Adipose tissue (tissue), 3 donors: ENCODE measurements around the gene GYS2. TPM values are rescaled to one million over a fixed set of nuclear protein-coding genes. Genes with fewer than 3 reads are reported as not detected.
"Not testable (repeated sequence)": the region's sequence is repeated elsewhere in the genome, so short reads cannot be mapped to it uniquely, and the experiment has no call there.

ENCODE experiments used
- H3K27ac ChIP-seq: one replicate; pipeline ENCODE4 v1.5.1; 2013; ENCODE audit warnings: low read depth, low read length
- WGBS, 3 donors: extraction: QIAGEN DNeasy Blood & Tissue Kit; methylation state at CpG; one replicate each; pipeline ENCODE4 v1.1.7; 2013; 5-methylcytosine and 5-hydroxymethylcytosine counted together
- polyA plus RNA-seq, 3 donors: library from polyadenylated mRNA; stranded (reverse); fragments of 200-250 nt; gene quantifications; one replicate each; pipeline ENCODE4 v1.2.3, GENCODE V29; 2013
- donor health status: healthy with polysubstance abuse.
- donor health status: Bipolar disorder and iron deficiency.
- donor health status: healthy.

The GYS2 gene
- polyA plus RNA-seq, result 1 to 10 TPM in 1 of 3 donors, under 1 TPM in 2; 0.05 to 1.1 (median 0.56) TPM

DNA sequence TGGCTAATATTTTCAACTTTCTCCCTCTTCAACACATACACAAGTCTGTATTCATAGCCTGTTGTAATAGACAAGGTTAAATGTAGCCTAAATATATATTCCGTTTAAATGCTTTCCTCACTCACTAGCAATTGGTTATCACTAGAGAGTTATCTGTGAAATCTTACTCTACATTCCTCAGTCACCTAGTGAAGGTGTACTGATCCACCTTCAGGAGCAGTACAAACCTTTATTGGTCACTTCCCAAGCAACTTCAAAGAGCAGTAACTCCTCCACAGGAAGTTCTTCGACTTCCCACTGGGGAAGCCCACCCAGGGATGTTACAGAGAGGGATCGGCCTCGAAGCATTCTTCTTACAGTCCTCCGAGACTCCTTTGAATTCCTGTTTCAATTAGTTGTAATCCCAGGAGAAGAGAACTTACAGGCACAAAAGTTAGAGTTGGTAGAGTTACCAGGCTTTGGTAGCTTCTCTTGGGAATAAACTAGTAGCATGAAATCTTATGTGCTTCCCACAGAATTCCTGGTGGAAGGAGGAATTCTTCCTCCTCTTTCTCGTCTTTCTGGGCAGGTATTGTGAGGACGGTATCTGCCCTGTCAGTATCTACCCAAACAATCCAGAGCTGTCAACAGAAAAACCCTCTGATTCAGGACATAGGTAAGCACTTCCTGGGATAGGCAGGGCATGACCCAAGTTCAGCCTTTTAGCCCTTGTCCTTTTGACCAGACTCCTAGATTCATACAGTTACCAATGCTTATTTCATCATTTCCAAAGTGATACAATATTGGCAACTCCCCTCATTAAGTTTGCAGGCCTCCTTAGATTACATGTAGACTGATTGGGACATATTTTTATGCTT lies at the start of gene GYS2:
TSS of gene GYS2 (minus strand) at position 603 of the 857 bp plus-strand sequence. CDS start at position 348, 255 bp downstream.
- no peak within 1 kb of the TSS for H3K27ac ChIP-seq
- 65 to 71% (median 68%) methylated on average over 7 of the region's 7 CpGs for WGBS, 3 donors

DNA sequence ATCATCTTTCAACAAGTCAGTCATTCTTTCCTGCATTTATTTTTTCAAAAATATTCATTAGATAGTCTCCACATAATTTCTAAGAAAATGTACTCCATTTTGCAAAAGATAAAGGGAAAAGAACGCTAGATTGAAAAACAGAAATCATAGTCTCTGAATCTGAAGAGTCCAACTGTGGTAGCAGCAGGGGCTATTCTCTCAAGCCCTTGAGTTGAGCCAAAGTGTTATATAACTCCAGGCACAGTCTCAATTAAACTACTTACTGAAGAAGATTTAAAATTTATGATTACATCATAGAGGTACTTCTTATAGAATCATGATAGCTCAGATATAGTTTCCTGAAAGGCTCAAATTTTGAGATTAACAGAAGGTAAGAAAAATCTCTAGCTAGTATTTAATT lies 47.2 kb upstream of the GYS2 start:
- 90 to 93% (median 92%) methylated on average over 1 of the region's 1 CpG for WGBS, 3 donors
- no peak overlapping the region for H3K27ac ChIP-seq

DNA sequence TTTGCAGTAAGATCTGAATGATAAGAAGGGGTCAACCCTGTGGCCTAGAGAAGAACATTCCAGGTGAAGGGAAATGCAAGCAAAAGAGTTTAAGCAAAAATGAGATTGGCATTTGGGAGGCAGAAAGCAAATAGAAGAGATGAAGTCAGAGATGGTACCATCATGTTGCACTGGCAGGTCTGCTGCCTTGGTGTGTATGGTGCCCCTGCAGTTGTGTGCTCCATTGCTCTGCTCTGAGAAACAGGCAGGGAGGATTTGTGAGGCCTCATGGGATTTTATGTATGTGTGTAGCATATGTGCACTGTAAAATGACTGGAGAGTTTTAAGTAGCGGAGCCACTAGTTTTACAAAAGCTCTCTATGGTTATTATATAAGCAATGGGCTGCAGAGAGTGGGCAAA lies 46.4 kb upstream of the GYS2 start:
- no peak overlapping the region for H3K27ac ChIP-seq
- 93 to 97% (median 93%) methylated on average over 1 of the region's 1 CpG for WGBS, 3 donors

DNA sequence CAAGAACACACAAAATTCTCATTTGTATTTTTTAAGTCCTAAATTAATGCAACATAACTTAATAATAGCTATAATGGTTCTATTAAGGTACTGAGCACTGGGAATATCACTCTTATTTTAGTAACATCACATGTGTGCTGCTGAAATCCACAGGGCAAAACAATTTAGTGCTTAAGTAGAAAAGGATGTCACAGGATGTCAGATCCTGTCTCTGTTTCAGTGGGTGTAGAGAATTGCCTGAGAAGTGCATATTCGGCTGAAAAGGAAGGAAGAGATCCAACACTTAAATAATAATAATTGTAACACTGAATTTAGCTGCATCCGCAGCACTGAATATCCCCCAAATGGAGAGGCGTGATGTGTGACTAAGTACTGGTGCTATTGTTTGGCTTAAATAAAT lies 44.4 kb upstream of the GYS2 start:
- WGBS, 3 donors, result 54 to 58% (median 55%) methylated on average over 3 of the region's 3 CpGs
- H3K27ac ChIP-seq, result no peak overlapping the region

DNA sequence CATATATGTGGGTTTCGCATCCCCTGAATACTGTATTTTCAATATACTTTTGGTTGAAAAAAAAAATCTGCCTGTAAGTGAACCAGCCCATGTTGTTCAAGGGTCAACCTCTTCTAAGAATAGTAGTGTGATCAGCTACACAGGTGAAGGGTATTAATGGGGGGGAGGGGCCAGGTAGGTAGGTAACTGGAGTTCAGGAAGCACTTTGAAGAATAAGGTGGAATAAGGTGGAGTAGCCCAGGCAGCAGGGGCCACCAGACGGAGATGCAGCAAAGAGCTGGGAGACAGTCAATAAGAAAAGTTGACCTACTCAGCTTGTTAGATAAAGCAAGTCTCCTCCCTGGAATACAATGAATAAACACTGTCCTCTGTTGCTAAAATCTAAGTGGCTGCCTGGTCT lies 43.7 kb upstream of the GYS2 start:
- no peak overlapping the region for H3K27ac ChIP-seq
- 93 to 97% (median 97%) methylated on average over 2 of the region's 2 CpGs for WGBS, 3 donors

DNA sequence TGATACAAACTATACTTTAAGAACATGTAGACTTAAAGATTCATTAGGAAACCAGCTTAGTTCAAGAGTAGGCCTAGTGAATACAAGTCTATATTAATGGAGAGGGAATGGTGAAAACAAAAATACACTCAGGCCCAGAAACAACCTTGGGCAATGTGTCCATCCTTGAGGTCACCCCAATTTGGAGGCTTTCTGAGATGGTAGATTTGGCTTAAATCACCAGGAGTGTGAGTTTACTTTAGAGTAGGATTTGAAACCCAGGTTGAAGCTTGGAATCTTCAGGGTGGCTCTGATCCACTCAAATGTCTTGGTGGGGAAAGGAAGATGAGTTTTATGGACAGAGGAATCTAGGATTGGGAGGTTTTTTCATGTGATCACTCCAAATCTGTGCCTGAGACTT lies 42.5 kb upstream of the GYS2 start:
- H3K27ac ChIP-seq, result no peak overlapping the region

DNA sequence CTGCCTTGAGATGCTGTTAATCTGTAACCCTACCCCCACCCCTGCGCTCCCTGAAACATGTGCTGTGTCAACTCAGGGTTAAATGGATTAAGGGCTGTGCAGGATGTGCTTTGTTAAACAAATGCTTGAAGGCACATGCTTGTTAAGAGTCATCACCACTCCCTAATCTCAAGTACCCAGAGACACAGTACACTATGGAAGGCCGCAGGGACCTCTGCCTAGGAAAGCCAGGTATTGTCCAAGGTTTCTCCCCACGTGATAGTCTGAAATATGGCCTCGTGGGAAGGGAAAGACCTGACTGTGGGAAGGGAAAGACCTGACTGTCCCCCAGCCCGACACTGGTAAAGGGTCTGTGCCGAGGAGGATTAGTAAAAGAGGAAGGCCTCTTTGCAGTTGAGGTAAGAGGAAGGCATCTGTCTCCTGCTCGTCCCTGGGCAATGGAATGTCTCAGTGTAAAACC lies 40.4 kb upstream of the GYS2 start:
- not testable (repeated sequence) for H3K27ac ChIP-seq
- WGBS, 3 donors, result 35 to 60% (median 46%) methylated on average over 7 of the region's 7 CpGs

DNA sequence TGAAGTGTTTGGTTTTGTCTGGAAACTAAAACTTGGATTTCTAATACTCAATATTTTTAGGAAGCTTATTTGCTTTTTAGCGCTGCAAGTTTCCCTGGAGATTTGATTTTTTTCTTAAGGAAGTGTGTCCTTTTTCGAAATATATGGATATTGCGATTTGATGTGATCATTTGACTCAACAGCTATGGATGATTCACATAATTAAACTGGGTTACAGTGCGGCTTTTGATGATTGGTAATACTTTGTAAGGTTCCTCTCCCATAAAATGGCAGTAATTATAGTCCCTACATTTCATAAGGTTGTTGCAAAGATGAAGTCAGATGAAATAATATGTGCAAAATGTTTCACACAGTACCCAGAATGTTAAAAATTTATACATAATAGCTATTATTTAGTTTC lies 39.9 kb upstream of the GYS2 start:
- no peak overlapping the region for H3K27ac ChIP-seq
- WGBS, 3 donors, result 71 to 91% (median 79%) methylated on average over 4 of the region's 4 CpGs

DNA sequence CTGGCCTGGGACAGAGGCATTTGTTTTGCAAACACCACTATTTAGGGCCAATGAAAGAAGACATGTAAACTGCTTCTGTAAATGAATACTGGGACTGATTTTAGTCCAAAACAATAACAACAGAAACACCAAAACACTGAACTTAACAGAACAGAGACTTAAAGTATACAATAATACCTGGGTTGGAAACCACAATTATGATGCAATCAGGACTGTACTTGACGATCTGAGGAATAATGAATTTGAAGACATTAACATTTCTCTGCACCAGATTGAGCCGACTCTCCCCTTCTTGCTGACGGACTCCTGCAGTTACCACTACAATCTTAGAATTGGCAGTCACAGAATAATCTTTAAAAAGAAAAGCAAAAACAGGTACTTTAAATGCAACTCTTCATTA lies 39.1 kb upstream of the GYS2 start:
- WGBS, 3 donors, result 73 to 77% (median 77%) methylated on average over 3 of the region's 3 CpGs
- no peak overlapping the region for H3K27ac ChIP-seq

DNA sequence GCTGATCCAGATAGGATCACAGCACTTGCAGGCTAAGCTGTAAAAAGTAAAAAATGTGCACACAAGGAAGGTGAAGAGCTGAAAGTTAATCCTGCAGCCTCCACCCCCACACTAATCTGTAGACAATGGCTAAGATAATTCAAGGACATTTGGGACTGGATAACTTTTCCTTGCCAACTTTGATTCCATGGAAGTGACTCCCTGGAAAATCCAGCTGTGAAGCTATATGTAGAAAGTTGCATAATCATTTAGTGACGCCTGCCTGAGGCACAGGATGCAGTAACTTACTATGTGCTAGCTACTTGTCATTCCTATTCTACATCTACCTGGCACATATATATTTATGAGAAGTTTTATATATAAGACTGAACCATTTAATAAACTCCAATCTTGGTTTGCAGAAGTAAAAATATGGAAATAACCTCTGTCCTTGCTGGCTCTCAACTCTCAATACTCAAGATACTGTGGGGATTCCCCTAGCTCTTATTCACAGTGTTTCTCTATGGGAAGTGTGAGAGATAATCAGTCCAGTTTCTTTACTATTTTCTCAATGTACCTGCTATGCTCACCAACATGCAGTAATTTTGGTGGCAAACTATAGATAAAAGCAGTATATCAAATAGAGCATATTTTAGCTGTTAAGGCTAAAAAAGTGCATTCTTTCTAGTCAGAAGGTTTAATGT lies 38.2 kb upstream of the GYS2 start:
- WGBS, 3 donors, result 31 to 34% (median 32%) methylated on average over 1 of the region's 1 CpG
- no peak overlapping the region for H3K27ac ChIP-seq

DNA sequence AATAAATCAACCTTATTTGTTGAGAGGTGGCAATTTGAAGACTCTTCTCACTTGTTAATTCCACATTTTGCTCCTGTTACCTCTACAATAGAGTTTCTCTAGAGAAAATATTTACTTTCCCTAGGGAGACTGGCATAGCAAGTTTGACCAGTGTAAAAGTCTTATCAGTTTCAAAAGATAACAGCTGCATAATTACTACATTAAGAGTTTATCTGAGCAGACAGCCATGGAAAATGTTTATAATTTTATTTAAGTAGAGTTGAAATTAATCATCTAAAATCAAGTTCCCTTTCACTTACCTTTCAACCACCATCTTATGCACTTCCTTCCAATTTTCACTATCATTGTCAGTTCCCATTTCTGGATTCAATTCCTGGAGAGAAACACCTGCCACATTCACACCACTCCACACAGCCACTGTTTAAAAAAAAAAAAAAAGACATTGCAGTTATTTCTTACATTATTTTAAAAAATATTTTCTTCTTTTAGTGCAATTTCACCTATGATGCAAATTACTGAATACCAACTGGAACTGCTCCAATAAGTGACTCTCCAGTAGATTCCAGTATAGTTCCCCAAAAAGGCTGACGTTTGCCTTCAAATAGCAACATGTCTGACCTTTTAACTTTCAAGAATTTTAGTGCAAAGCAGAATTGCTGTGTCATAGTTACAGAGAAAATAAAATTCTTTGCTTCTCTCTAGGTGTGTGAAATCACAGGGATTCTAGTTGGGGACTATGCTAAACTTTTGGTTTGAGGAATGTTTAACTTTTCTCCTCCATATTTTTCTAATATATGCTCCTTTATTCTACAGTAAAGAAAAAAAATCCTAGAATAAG lies 33.6 kb upstream of the GYS2 start:
- 29 to 62% (median 49%) methylated on average over 1 of the region's 1 CpG for WGBS, 3 donors
- H3K27ac ChIP-seq, result no peak overlapping the region

DNA sequence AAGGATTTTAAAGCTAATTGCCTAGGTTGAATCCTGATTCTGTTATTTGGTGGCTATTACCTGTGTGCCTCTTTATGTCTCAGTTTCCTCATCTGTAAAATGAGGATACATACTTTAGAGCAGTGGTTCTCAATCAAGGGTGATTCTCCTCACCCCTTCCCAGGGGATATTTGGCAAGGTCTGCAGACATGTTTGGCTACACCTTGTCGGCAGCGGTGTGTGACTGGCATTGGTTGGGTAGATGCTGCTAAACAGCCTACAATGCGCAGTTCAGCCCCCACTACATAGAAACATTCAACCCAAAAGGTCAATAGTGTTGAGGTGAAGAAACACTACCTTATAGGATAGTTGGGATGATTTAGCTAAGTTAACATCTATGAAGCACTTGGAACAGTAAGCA lies 29.6 kb upstream of the GYS2 start:
- H3K27ac ChIP-seq, result no peak overlapping the region
- 97 to 99% (median 97%) methylated on average over 3 of the region's 3 CpGs for WGBS, 3 donors

DNA sequence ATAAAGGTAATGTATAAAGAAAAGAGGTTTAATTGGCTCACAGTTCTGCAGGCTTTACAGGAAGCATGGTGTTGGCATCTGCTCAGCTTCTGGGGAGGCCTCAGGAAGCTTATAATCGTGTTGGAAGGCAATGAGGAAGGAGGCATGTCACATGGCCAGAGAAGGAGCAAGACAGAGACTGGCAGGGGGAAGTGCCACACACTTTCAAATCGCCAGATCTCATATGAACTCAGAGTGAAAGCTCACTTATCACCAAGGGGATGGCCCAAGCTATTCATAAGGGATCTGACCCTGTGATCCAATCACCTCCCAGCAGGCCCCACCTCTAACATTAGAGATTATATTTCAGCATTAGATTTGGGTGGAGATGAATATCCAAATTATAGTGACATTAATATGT lies 26.7 kb upstream of the GYS2 start:
- 26 to 51% (median 41%) methylated on average over 2 of the region's 2 CpGs for WGBS, 3 donors
- no peak overlapping the region for H3K27ac ChIP-seq

DNA sequence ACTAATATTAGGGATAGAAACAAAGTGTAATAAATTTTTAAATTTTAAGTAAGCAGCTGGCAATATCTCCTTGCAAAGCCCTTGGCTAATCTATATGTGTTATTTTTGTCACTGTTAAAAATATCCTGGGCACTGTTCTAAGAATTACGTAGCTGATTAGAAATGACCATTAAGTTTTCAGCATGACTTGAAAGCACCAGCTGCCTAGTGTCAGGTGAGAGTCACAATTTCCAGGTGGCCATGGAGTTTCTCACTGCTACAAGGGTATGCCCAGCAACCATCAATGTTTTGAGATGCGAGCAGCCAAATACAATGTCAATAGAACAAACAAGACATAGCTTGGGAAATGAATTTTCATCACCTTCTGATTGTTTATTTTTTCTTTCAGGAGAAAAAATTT lies 23.3 kb upstream of the GYS2 start:
- H3K27ac ChIP-seq, result no peak overlapping the region
- WGBS, 3 donors, result 55 to 98% (median 97%) methylated on average over 2 of the region's 2 CpGs

DNA sequence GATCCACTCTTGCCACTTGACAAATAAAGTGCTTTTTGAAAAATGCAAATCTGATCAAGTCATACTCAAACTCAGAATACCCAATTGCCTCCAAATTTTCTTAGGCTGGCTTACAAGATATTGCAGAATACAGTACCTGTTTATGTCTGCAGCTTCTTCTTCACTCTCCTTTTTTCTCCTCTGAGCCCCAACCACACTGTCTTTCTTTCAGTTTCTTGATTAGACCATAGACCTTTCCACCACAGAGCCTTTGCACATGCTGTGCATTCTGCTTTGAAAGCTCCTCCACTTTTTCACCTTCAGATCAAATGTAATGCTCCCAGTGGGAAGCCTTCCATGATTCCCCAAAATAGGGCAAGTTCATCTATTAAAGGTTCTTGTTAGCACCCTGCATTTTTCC lies 13.9 kb upstream of the GYS2 start:
- no peak overlapping the region for H3K27ac ChIP-seq

DNA sequence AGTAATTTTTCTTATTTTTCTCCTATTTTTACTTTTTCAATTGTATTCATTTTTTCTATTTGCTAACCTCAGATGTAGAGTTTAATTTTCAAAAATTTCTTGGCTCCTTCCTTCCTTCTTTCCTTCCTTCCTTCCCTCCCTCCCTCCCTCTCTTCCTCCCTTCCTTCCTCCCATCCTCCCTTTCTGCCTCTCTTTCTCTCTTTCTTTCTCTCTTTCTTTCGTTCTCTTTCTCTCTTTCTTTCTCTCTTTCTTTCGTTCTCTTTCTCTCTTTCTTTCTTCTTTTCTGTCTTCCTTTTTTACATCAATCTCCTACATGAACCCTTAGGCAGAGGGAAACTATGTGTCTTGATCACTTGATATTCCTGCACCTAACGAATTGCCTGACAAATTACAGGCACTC lies 12.4 kb upstream of the GYS2 start:
- H3K27ac ChIP-seq, result no peak overlapping the region
- 87 to 95% (median 89%) methylated on average over 3 of the region's 3 CpGs for WGBS, 3 donors

DNA sequence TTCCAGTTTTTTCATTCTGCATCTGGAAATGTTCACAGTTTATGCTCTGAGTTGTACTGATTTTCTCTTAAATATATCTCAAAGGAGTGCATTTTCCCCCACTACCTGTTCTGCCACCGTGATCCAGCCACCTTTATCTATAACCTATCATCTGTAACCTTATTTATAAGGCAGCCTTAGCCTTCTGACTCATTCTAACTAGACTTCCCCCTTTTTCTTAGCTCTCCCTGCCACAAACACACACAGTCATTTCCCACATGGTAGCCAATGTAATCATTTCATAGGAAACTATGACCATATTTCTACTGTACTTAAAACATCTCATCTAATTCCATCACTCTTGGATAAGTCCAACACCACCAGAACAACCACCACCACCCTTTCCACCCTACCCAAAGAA lies 10.8 kb upstream of the GYS2 start:
- H3K27ac ChIP-seq, result no peak overlapping the region
- WGBS, 3 donors, result 4 to 36% (median 25%) methylated on average over 1 of the region's 1 CpG

DNA sequence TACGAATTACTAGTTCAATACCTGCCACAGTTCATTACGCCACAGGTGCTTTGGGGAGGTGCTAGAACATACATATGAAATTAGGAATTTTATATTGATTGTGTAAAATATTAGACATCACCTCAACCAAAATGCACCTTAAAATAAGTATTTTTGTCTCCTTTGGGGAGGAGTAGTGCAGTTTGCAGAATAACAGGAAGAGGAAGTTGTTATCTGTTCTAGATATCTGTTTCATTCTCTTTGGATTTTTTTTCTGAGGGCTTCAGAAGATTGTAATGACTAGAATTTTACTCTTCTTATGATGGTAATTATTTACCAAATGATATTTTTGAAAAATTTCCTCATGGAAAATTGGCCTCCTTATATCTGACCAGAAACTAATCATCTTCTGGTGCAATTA lies 9.9 kb upstream of the GYS2 start:
- WGBS, 3 donors, result 73 to 79% (median 78%) methylated on average over 2 of the region's 2 CpGs
- no peak overlapping the region for H3K27ac ChIP-seq

DNA sequence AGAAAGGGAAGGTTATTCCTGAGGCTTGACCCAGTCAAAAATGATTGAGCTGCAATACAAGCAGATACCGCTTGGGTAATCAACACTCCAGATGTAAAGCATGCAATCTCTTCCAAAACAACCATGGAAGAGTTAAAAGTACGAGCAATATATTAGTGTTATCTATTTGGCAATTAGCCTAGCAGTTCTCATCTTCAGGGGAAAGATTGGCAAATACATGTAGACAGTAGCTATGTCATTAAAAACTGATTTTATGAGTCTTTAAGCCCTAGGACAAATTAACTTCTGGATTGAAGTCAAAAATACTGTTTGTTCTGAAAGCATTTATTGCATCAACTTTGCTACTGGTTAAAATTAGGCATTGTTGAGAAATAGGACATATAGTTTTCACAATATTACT lies 9.3 kb upstream of the GYS2 start:
- WGBS, 3 donors, result 31 to 40% (median 34%) methylated on average over 2 of the region's 2 CpGs
- H3K27ac ChIP-seq, result no peak overlapping the region
